ENCODE measurements around the gene LRRC36. TPM values are rescaled to one million over a fixed set of nuclear protein-coding genes. Genes with fewer than 3 reads are reported as not detected.

Gene LRRC36
- total and polyA plus RNA-seq, 2 of the 13 experiments (the other 11 are each of a cell fraction or from before 2014, with no cell fraction given) = 0.12 to 0.15 TPM

- TF ChIP-seq ATM (IDR thresholded peaks at IDR 0.05; ENCODE audit: borderline replicate concordance) (no peak), GABPB1 (CRISPR knock-in tag; IDR thresholded peaks at IDR 0.05) (peak; percentile 73), ZNF710 (CRISPR knock-in tag; IDR thresholded peaks at IDR 0.05; ENCODE audit: borderline replicate concordance) (peak; percentile 16; the same call in 1 of the 2 replicates), ATF7-NPFF (CRISPR knock-in tag; IDR thresholded peaks at IDR 0.05; ENCODE audit: low read depth) (peak; percentile 69; the same call in 1 of the 2 replicates), KLF6 (CRISPR knock-in tag; IDR thresholded peaks at IDR 0.05) (no peak), PAX8 (CRISPR knock-in tag; IDR thresholded peaks at IDR 0.05; ENCODE audit: borderline replicate concordance) (no peak), ZNF577 (CRISPR knock-in tag; IDR thresholded peaks at IDR 0.05; ENCODE audit: borderline replicate concordance, low read depth) (no peak), ZGPAT (CRISPR knock-in tag; IDR thresholded peaks at IDR 0.05) (peak; percentile 72; the same call in 1 of the 2 replicates), CEBPG (CRISPR knock-in tag; IDR thresholded peaks at IDR 0.05) (no peak), TERF1 (CRISPR knock-in tag; IDR thresholded peaks at IDR 0.05) (no peak), HMGXB4 (CRISPR knock-in tag; IDR thresholded peaks at IDR 0.05; ENCODE audit: borderline replicate concordance in 1 of 2, low read depth in 1 of 2) (peak; percentile 93 to 98; a peak in 3 of 4 replicates), ZFP62 (CRISPR knock-in tag; IDR thresholded peaks at IDR 0.05) (peak; percentile 79; the same call in 1 of the 2 replicates), TAF15 (IDR thresholded peaks at IDR 0.05; ENCODE audit: low read depth, low read length, poor library complexity, severe bottlenecking) (no peak), GLI4 (CRISPR knock-in tag; IDR thresholded peaks at IDR 0.05; ENCODE audit: borderline replicate concordance) (no peak), NR3C1 (CRISPR knock-in tag; IDR thresholded peaks at IDR 0.05) (peak; percentile 53; the same call in 1 of the 2 replicates), FOXA1 (IDR thresholded peaks at IDR 0.05) (no peak), FOXA1 (CRISPR knock-in tag; IDR thresholded peaks at IDR 0.05) (no peak), SP140L (CRISPR knock-in tag; IDR thresholded peaks at IDR 0.05; ENCODE audit: borderline replicate concordance) (no peak), DNMT1 (CRISPR knock-in tag; IDR thresholded peaks at IDR 0.05) (peak; percentile 73; the same call in 1 of the 2 replicates), HOXD1 (CRISPR knock-in tag; IDR thresholded peaks at IDR 0.05) (peak; percentile 84), ZNF737 (CRISPR knock-in tag; IDR thresholded peaks at IDR 0.05; ENCODE audit: borderline replicate concordance) (no peak), ZNF326 (CRISPR knock-in tag; IDR thresholded peaks at IDR 0.05; ENCODE audit: borderline replicate concordance) (no peak), ZNF180 (CRISPR knock-in tag; IDR thresholded peaks at IDR 0.05; ENCODE audit: borderline replicate concordance, low read depth) (0 out of 2 replicates have a peak, but pooled peaks have one; percentile 51)
Observed at GRCh38 chr16:67415872-67416793, 89.5 kb downstream of the LRRC36 start, which contains the start of gene ZDHHC1 (continued).
